ENCODE measurements around the gene APBB2.

APBB2 gene

GRCh38 chr4:40857956-40858355, 356.4 kb downstream of the APBB2 start:
- TF ChIP-seq CTCF (IDR thresholded peaks at IDR 0.05; ENCODE audit: low read depth, low read length, missing control alignments): no peak
- H3K4me3 ChIP-seq (replicated peaks; ENCODE audit: low read depth, low read length): no peak overlapping the region
- no peak for DNase-seq (ENCODE audit: extremely low read depth, low read depth)

- no peak for TF ChIP-seq CTCF (IDR thresholded peaks at IDR 0.05; ENCODE audit: low read depth, low read length, missing control alignments)
- H3K4me3 ChIP-seq (replicated peaks; ENCODE audit: low read depth, low read length): 0 out of 2 replicates have a peak overlapping the region, but pooled peaks have one; percentile 5
- no peak for DNase-seq (ENCODE audit: extremely low read depth, low read depth)
These were observed 357.4 kb downstream of the APBB2 start for GRCh38 chr4:40856840-40857362.

- no peak for TF ChIP-seq CTCF (IDR thresholded peaks at IDR 0.05; ENCODE audit: low read depth, low read length, missing control alignments)
- H3K4me3 ChIP-seq (replicated peaks; ENCODE audit: low read depth, low read length): 0 out of 2 replicates have a peak overlapping the region, but pooled peaks have one; percentile 5
- DNase-seq (ENCODE audit: extremely low read depth, low read depth): no peak
These were observed 358.0 kb downstream of the APBB2 start for GRCh38 chr4:40856277-40856839.

- H3K4me3 ChIP-seq (replicated peaks; ENCODE audit: low read depth, low read length): no peak overlapping the region
- TF ChIP-seq CTCF (IDR thresholded peaks at IDR 0.05; ENCODE audit: low read depth, low read length, missing control alignments): no peak
- DNase-seq (ENCODE audit: extremely low read depth, low read depth): no peak
These were observed 363.8 kb downstream of the APBB2 start for GRCh38 chr4:40850496-40850895.

- DNase-seq (ENCODE audit: extremely low read depth, low read depth): no peak
- TF ChIP-seq CTCF (IDR thresholded peaks at IDR 0.05; ENCODE audit: low read depth, low read length, missing control alignments): no peak
These were observed 365.4 kb downstream of the APBB2 start for GRCh38 chr4:40848940-40849339.

GRCh38 chr4:40848251-40848650, 366.1 kb downstream of the APBB2 start:
- DNase-seq (ENCODE audit: extremely low read depth, low read depth): no peak
- no peak overlapping the region for H3K4me3 ChIP-seq (replicated peaks; ENCODE audit: low read depth, low read length)

More at GRCh38 chr4:40848940-40849339, 365.4 kb downstream of the APBB2 start:
- H3K4me3 ChIP-seq (replicated peaks; ENCODE audit: low read depth, low read length): no peak overlapping the region

More at GRCh38 chr4:40848251-40848650, 366.1 kb downstream of the APBB2 start:
- TF ChIP-seq CTCF (IDR thresholded peaks at IDR 0.05; ENCODE audit: low read depth, low read length, missing control alignments): no peak
